ENCODE results near the gene TPSAB1.

Gene TPSAB1

DNA sequence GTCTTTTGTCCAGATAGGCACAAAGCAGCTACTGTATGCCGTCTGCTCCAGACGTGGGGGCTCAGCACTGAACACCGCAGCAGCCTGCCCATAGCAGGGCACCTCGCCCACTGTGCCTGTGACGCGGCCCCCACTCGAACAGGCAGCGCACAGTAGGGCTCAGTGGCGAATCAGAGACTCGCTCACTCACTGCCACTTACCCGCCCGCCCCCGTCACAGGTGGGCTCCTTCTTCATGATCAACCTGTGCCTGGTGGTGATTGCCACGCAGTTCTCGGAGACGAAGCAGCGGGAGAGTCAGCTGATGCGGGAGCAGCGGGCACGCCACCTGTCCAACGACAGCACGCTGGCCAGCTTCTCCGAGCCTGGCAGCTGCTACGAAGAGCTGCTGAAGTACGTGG, 39.1 kb upstream of the TPSAB1 start:
- Mint-ChIP-seq H3K36me3 (ENCODE audit: low read depth) (no peaks in the 10 kb centered on the region), H3K27ac (no peak overlapping the region), H3K27me3 (ENCODE audit: low read depth) (no peaks in the 10 kb centered on the region), H3K4me3 (no peak overlapping the region), H3K9me3 (no peaks in the 10 kb centered on the region), H3K4me1 (ENCODE audit: low read depth) (peaks cover 2% of the 10 kb centered on the region)

DNA sequence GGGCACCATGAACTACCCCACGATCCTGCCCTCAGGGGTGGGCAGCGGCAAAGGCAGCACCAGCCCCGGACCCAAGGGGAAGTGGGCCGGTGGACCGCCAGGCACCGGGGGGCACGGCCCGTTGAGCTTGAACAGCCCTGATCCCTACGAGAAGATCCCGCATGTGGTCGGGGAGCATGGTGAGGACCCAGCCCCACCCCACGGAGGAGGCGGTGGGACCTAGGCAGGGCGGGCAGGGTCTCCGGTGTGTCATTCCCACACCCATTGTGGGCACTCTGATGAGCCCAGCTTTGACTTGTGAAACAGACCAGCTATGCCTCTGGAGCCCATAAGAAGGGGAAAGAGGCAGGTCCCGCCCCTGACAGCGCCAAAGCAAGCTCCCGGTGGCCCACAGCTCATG, 38.2 kb upstream of the TPSAB1 start:
- Mint-ChIP-seq H3K27me3 (ENCODE audit: low read depth) (no peaks in the 10 kb centered on the region), H3K36me3 (ENCODE audit: low read depth) (no peaks in the 10 kb centered on the region), H3K9me3 (no peaks in the 10 kb centered on the region), H3K27ac (no peak overlapping the region), H3K4me3 (no peak overlapping the region), H3K4me1 (ENCODE audit: low read depth) (no peaks in the 10 kb centered on the region)

- Mint-ChIP-seq H3K27ac (no peak overlapping the region), H3K36me3 (ENCODE audit: low read depth) (no peaks in the 10 kb centered on the region), H3K27me3 (ENCODE audit: low read depth) (no peaks in the 10 kb centered on the region), H3K4me1 (ENCODE audit: low read depth) (no peaks in the 10 kb centered on the region), H3K9me3 (no peaks in the 10 kb centered on the region), H3K4me3 (no peak overlapping the region)
Measured at GRCh38 chr16:1204933-1205332, 35.6 kb upstream of the TPSAB1 start.

GRCh38 chr16:1206326-1206725, 34.2 kb upstream of the TPSAB1 start:
- H3K4me1 Mint-ChIP-seq (ENCODE audit: low read depth) = no peaks in the 10 kb centered on the region
- no peaks in the 10 kb centered on the region for H3K36me3 Mint-ChIP-seq (ENCODE audit: low read depth)
- no peaks in the 10 kb centered on the region for H3K9me3 Mint-ChIP-seq
- H3K27me3 Mint-ChIP-seq (ENCODE audit: low read depth) = no peaks in the 10 kb centered on the region
- H3K27ac Mint-ChIP-seq = no peak overlapping the region
- no peak overlapping the region for H3K4me3 Mint-ChIP-seq

- H3K4me1 Mint-ChIP-seq (ENCODE audit: low read depth) = no peaks in the 10 kb centered on the region
- H3K27ac Mint-ChIP-seq = no peak overlapping the region
- H3K9me3 Mint-ChIP-seq = no peaks in the 10 kb centered on the region
- H3K27me3 Mint-ChIP-seq (ENCODE audit: low read depth) = no peaks in the 10 kb centered on the region
- no peak overlapping the region for H3K4me3 Mint-ChIP-seq
- H3K36me3 Mint-ChIP-seq (ENCODE audit: low read depth) = no peaks in the 10 kb centered on the region
Measured at GRCh38 chr16:1206786-1207185, 33.7 kb upstream of the TPSAB1 start.

DNA sequence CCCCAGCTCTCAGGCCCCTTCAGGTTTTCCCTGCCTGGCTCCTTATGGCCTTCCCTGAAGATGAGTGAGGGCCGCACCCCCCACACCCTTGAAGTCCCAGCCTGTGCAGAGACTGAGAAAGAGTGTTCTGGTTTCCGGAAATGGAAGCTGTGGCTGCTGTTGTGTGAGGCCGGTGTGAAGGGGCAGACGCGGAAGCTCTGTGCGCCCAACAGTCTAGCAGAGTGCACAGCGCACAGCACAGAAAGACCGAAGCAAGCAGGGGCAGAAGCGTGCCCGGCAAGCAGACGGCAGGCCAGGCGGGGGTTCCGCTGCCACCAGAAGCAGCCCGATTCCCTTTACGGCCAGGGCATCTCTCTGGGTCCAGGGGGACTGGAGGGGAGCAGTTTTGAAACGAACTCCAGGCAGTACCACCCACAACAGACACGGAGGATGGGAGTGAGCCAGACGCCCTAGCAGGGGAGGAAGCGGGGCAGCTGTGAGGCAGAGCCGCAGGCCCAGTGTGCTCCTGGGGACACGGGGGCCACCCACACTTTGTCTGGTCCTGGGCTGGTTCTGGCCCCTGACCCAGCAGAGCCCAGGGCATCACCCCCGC, 32.2 kb upstream of the TPSAB1 start:
- H3K27ac Mint-ChIP-seq = no peak overlapping the region
- H3K9me3 Mint-ChIP-seq = no peaks in the 10 kb centered on the region
- H3K27me3 Mint-ChIP-seq (ENCODE audit: low read depth) = no peaks in the 10 kb centered on the region
- no peak overlapping the region for H3K4me3 Mint-ChIP-seq
- no peaks in the 10 kb centered on the region for H3K36me3 Mint-ChIP-seq (ENCODE audit: low read depth)
- no peaks in the 10 kb centered on the region for H3K4me1 Mint-ChIP-seq (ENCODE audit: low read depth)

DNA sequence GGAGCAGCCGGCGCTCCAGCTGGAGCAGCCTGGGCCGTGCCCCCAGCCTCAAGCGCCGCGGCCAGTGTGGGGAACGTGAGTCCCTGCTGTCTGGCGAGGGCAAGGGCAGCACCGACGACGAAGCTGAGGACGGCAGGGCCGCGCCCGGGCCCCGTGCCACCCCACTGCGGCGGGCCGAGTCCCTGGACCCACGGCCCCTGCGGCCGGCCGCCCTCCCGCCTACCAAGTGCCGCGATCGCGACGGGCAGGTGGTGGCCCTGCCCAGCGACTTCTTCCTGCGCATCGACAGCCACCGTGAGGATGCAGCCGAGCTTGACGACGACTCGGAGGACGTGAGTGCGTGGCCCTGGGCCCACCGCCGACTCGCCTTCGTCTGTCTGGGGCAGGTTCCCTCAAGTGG, 31.4 kb upstream of the TPSAB1 start:
- H3K9me3 Mint-ChIP-seq = no peaks in the 10 kb centered on the region
- H3K36me3 Mint-ChIP-seq (ENCODE audit: low read depth) = no peaks in the 10 kb centered on the region
- H3K27me3 Mint-ChIP-seq (ENCODE audit: low read depth) = no peaks in the 10 kb centered on the region
- H3K27ac Mint-ChIP-seq = no peak overlapping the region
- no peaks in the 10 kb centered on the region for H3K4me1 Mint-ChIP-seq (ENCODE audit: low read depth)
- H3K4me3 Mint-ChIP-seq = no peak overlapping the region

- Mint-ChIP-seq H3K27me3 (ENCODE audit: low read depth) (no peaks in the 10 kb centered on the region), H3K27ac (no peak overlapping the region), H3K4me1 (ENCODE audit: low read depth) (no peaks in the 10 kb centered on the region), H3K36me3 (ENCODE audit: low read depth) (no peaks in the 10 kb centered on the region), H3K9me3 (no peaks in the 10 kb centered on the region), H3K4me3 (no peak overlapping the region)
Measured at GRCh38 chr16:1210461-1210860, 30.0 kb upstream of the TPSAB1 start.

DNA sequence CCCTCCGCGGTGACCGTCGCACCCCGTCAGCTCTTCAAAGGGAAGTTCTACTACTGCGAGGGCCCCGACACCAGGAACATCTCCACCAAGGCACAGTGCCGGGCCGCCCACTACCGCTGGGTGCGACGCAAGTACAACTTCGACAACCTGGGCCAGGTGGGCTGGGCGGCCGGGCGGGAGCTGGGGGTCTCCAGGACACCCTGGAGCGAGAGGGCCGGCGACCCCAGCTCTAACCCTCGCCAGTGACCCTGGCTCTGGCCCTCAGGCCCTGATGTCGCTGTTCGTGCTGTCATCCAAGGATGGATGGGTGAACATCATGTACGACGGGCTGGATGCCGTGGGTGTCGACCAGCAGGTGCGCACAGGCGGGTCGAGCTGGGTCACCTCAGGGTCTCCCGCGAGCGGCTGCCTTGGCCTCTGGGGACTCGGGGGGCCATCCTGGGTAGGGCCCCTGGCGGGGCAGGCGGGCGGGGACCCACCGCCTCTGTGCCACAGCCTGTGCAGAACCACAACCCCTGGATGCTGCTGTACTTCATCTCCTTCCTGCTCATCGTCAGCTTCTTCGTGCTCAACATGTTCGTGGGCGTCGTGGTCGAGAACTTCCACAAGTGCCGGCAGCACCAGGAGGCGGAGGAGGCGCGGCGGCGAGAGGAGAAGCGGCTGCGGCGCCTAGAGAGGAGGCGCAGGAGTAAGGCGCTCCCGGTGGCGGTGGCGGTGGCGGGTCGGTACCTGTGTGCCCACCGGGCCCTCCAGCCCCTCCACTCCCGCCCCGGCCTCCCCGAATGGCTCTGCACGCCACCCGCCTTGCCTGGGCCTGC, 28.8 kb upstream of the TPSAB1 start:
- Mint-ChIP-seq H3K9me3 (no peaks in the 10 kb centered on the region), H3K36me3 (ENCODE audit: low read depth) (no peaks in the 10 kb centered on the region), H3K4me3 (no peak overlapping the region), H3K4me1 (ENCODE audit: low read depth) (no peaks in the 10 kb centered on the region), H3K27me3 (ENCODE audit: low read depth) (no peaks in the 10 kb centered on the region), H3K27ac (no peak overlapping the region)

- Mint-ChIP-seq H3K4me3 (no peak overlapping the region), H3K4me1 (ENCODE audit: low read depth) (no peaks in the 10 kb centered on the region), H3K27ac (no peak overlapping the region), H3K27me3 (ENCODE audit: low read depth) (no peaks in the 10 kb centered on the region), H3K36me3 (ENCODE audit: low read depth) (no peaks in the 10 kb centered on the region), H3K9me3 (no peaks in the 10 kb centered on the region)
Measured at GRCh38 chr16:1212616-1213194, 27.8 kb upstream of the TPSAB1 start.

DNA sequence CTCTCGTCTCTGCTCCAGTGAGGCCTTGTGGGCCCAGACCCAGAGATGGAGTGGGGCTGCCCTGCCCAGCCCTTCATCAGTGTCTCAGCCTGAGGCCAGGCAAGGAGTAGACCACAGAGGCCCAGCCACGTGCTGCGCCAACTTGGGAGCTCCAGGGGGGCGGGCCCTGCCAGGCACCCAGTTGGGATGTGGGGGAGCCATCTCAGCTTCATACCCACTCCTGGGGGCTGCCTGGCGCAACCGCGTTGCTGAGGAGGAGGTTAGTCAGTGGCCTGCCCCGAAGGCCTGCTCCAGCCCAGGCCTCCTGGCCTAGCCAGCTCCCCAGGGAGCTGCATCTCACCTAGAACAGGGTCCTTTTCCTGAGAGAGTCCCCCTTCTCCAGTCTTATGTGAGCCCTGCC, 27.3 kb upstream of the TPSAB1 start:
- H3K9me3 Mint-ChIP-seq = no peaks in the 10 kb centered on the region
- H3K27me3 Mint-ChIP-seq (ENCODE audit: low read depth) = no peaks in the 10 kb centered on the region
- H3K27ac Mint-ChIP-seq = no peak overlapping the region
- no peak overlapping the region for H3K4me3 Mint-ChIP-seq
- no peaks in the 10 kb centered on the region for H3K4me1 Mint-ChIP-seq (ENCODE audit: low read depth)
- no peaks in the 10 kb centered on the region for H3K36me3 Mint-ChIP-seq (ENCODE audit: low read depth)

- no peaks in the 10 kb centered on the region for H3K36me3 Mint-ChIP-seq (ENCODE audit: low read depth)
- H3K4me1 Mint-ChIP-seq (ENCODE audit: low read depth) = no peaks in the 10 kb centered on the region
- no peaks in the 10 kb centered on the region for H3K9me3 Mint-ChIP-seq
- no peak overlapping the region for H3K27ac Mint-ChIP-seq
- H3K27me3 Mint-ChIP-seq (ENCODE audit: low read depth) = no peaks in the 10 kb centered on the region
- H3K4me3 Mint-ChIP-seq = no peak overlapping the region
Measured at GRCh38 chr16:1213796-1214372, 26.6 kb upstream of the TPSAB1 start.

DNA sequence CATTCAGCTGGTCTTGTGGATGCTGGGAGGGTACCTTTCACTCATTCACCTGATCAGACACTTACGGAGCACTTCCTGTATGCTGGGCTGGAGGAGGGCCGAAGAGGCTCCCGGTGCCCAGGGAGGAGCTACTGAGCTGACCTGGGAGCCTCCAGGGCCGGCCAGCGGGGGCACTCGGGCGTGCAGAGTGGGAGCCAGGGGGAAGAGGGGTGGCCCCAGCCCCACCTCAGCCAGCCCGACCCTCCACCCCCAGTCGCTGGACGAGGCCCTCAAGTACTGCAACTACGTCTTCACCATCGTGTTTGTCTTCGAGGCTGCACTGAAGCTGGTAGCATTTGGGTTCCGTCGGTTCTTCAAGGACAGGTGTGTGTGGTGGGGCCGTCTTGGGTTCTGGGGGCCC, 25.8 kb upstream of the TPSAB1 start:
- no peaks in the 10 kb centered on the region for H3K4me1 Mint-ChIP-seq (ENCODE audit: low read depth)
- no peak overlapping the region for H3K27ac Mint-ChIP-seq
- H3K36me3 Mint-ChIP-seq (ENCODE audit: low read depth) = no peaks in the 10 kb centered on the region
- H3K4me3 Mint-ChIP-seq = no peak overlapping the region
- H3K9me3 Mint-ChIP-seq = no peaks in the 10 kb centered on the region
- no peaks in the 10 kb centered on the region for H3K27me3 Mint-ChIP-seq (ENCODE audit: low read depth)

GRCh38 chr16:1215574-1216295, 24.8 kb upstream of the TPSAB1 start:
- Mint-ChIP-seq H3K36me3 (ENCODE audit: low read depth) (no peaks in the 10 kb centered on the region), H3K27ac (no peak overlapping the region), H3K4me3 (no peak overlapping the region), H3K27me3 (ENCODE audit: low read depth) (no peaks in the 10 kb centered on the region), H3K9me3 (no peaks in the 10 kb centered on the region), H3K4me1 (ENCODE audit: low read depth) (no peaks in the 10 kb centered on the region)

GRCh38 chr16:1216296-1216619, 24.2 kb upstream of the TPSAB1 start:
- Mint-ChIP-seq H3K4me3 (no peak overlapping the region), H3K4me1 (ENCODE audit: low read depth) (no peaks in the 10 kb centered on the region), H3K27ac (no peak overlapping the region), H3K27me3 (ENCODE audit: low read depth) (no peaks in the 10 kb centered on the region), H3K36me3 (ENCODE audit: low read depth) (no peaks in the 10 kb centered on the region), H3K9me3 (no peaks in the 10 kb centered on the region)
